ENCODE results near the gene SLC24A3.

- TF ChIP-seq CTCF (IDR thresholded peaks at IDR 0.05; ENCODE audit: poor library complexity): no peak
- no peak for TF ChIP-seq EZH2 (IDR thresholded peaks at IDR 0.05; ENCODE audit: borderline replicate concordance)
Measured at GRCh38 chr20:19465536-19465935, 253.1 kb downstream of the SLC24A3 start.
